Measurements from ENCODE around the gene NUP214. TPM values are rescaled to one million over a fixed set of nuclear protein-coding genes. Genes with fewer than 3 reads are reported as not detected.

The NUP214 gene
- total and polyA plus RNA-seq, 2 of the 8 experiments (the other 6 are each of a cell fraction or from before 2014, with no cell fraction given) = 28.6 to 50.2 TPM

- Histone ChIP-seq H3K23ac (ENCODE audit: insufficient read length) (no peak overlapping the region), H3K4me3 (ENCODE audit: extremely low read depth in 1 of 4, insufficient read depth in 2 of 4, low read depth in 3 of 4, low read length in 4 of 4) (no peak overlapping the region), H3K14ac (ENCODE audit: insufficient read length) (no peak overlapping the region), H2BK15ac (ENCODE audit: low read length) (no peak overlapping the region), H3K27ac (ENCODE audit: low read depth, low read length) (no peak overlapping the region), H2BK20ac (ENCODE audit: low read length) (no peak overlapping the region), H3K27me3 (replicated peaks in 1 of 4; ENCODE audit: control insufficient read depth in 3 of 4, extremely low read depth in 1 of 4, insufficient read depth in 3 of 4, low read length in 3 of 4) (no peaks in the 10 kb centered on the region), H3K9ac (replicated peaks in 1 of 4; ENCODE audit: extremely low read depth in 1 of 4, low read depth in 3 of 4, low read length in 3 of 4) (no peak overlapping the region), H3K4me1 (replicated peaks in 1 of 4; ENCODE audit: control insufficient read depth in 3 of 4, insufficient read depth in 4 of 4, low read length in 3 of 4) (no peaks in the 10 kb centered on the region), H3K56ac (replicated peaks; ENCODE audit: insufficient read length, low read depth, low read length) (no peak overlapping the region), H2AFZ (ENCODE audit: low read length) (no peak overlapping the region), H3K79me2 (ENCODE audit: control insufficient read depth in 1 of 2, insufficient read depth in 2 of 2, low read length in 2 of 2) (no peaks in the 10 kb centered on the region), H4K8ac (ENCODE audit: extremely low read depth, insufficient read depth, low read length) (no peak overlapping the region), H3K79me1 (ENCODE audit: low read depth, low read length) (no peaks in the 10 kb centered on the region), H4K20me1 (replicated peaks in 1 of 2; ENCODE audit: control insufficient read depth in 1 of 2, insufficient read depth in 2 of 2, low read length in 2 of 2) (no peaks in the 10 kb centered on the region), H3K4me2 (ENCODE audit: insufficient read depth in 1 of 2, low read depth in 2 of 2, low read length in 2 of 2) (no peak overlapping the region), H3K4ac (replicated peaks; ENCODE audit: insufficient read length, low read depth, low read length) (no peak overlapping the region), H2AK5ac (ENCODE audit: low read depth, low read length) (no peak overlapping the region), H3K23me2 (ENCODE audit: low read depth, low read length) (no peaks in the 10 kb centered on the region), H3K9me3 (ENCODE audit: insufficient read depth in 2 of 2, low read depth in 1 of 2, low read length in 1 of 2) (no peaks in the 10 kb centered on the region), H2BK12ac (ENCODE audit: low read depth, low read length) (no peak overlapping the region), H3K18ac (ENCODE audit: extremely low read depth, low read length) (no peak overlapping the region), H2BK5ac (ENCODE audit: low read depth, low read length) (no peak overlapping the region), H2BK120ac (replicated peaks; ENCODE audit: low read depth, low read length) (no peak overlapping the region), H4K5ac (ENCODE audit: insufficient read length, low read depth, low read length) (no peak overlapping the region), H3K36me3 (ENCODE audit: control insufficient read depth in 2 of 4, insufficient read depth in 4 of 4, low read length in 3 of 4) (peaks cover 20 to 47% (median 35%) of the 10 kb centered on the region in 4 experiments), H4K91ac (replicated peaks; ENCODE audit: insufficient read length, low read length) (no peak overlapping the region)
- DNase-seq (ENCODE audit: low read depth in 1 of 2, low spot score in 2 of 2) = no peak
- POLR2A ChIA-PET (ENCODE audit: partially characterized antibody) = no interaction called here
- FAIRE-seq = no peak
- WGBS, 2 experiments (ENCODE audit: extremely low coverage in 1 of 2, insufficient coverage in 1 of 2, insufficient read length in 1 of 2, insufficient replicate concordance in 2 of 2, low coverage in 1 of 2, low lambda C conversion rate in 2 of 2, missing lambda C conversion rate in 1 of 2) = 92% methylated on average over 3 of the region's 3 CpGs; no CpG with 5 or more reads in 1 of the 2 experiments
- CTCF ChIA-PET (ENCODE audit: partially characterized antibody) = interaction anchor here (12.9 kb wide), 1 partner anchor 16 kb away, joined by 120 read pairs; no protein-coding TSS in a partner anchor
- TF ChIP-seq KDM1A (IDR thresholded peaks at IDR 0.05; ENCODE audit: borderline replicate concordance, low read length) (no peak), KDM5A (IDR thresholded peaks at IDR 0.05; ENCODE audit: low read length) (no peak), SAP30 (IDR thresholded peaks at IDR 0.05; ENCODE audit: insufficient read depth, insufficient replicate concordance, low read length) (no peak), CTBP2 (IDR thresholded peaks at IDR 0.05; ENCODE audit: borderline replicate concordance, insufficient read depth, insufficient read length, low read length) (no peak), EP300 (IDR thresholded peaks at IDR 0.05; ENCODE audit: borderline replicate concordance in 1 of 2, low read depth in 2 of 2, low read length in 2 of 2) (no peak), POLR2AphosphoS5 (IDR thresholded peaks at IDR 0.05; ENCODE audit: low read depth, low read length) (no peak), JUND (IDR thresholded peaks at IDR 0.05; ENCODE audit: low read length) (no peak), YY1 (IDR thresholded peaks at IDR 0.05; ENCODE audit: low read depth, low read length) (no peak), KDM4A (IDR thresholded peaks at IDR 0.05; ENCODE audit: low read depth, low read length, severe bottlenecking) (no peak), BCL11A (IDR thresholded peaks at IDR 0.05; ENCODE audit: low read depth in 2 of 2, low read length in 2 of 2) (no peak), SIX5 (IDR thresholded peaks at IDR 0.05; ENCODE audit: low read depth, low read length) (no peak), FOSL1 (IDR thresholded peaks at IDR 0.05; ENCODE audit: insufficient read depth, low read depth, low read length) (no peak), SIRT6 (IDR thresholded peaks at IDR 0.05; ENCODE audit: low read length) (no peak), ZNF274 (IDR thresholded peaks at IDR 0.05; ENCODE audit: borderline replicate concordance, extremely low read depth, low read length) (no peak), RFX5 (IDR thresholded peaks at IDR 0.05; ENCODE audit: borderline replicate concordance, low read depth, low read length) (no peak)
These were observed 69.4 kb downstream of the NUP214 start for GRCh38 chr9:131194762-131195161.

Measured in H1 (cell line).